RWPE1 (cell line): ENCODE measurements around the gene HLA-DPA1.

Experiments used
- CTCF ChIA-PET: fragments of 350-600 bp; sonication (Branson Sonifier 250); formaldehyde crosslinking; extraction: SDS; loops from one replicate; lab custom pipeline; 2021; lab: Yijun Ruan, JAX
- POLR2A ChIA-PET: fragments of 400-600 bp; formaldehyde crosslinking; extraction: SDS; loops from one replicate; lab custom pipeline; 2020; ENCODE audit warnings: antibody characterized with exemption; ENCODE audit not compliant: low non-redundant PET; lab: Yijun Ruan, JAX
- DNase-seq: peaks from one replicate; pipeline ENCODE4 v3.0.0; 2012; ENCODE audit warnings: low spot score
- H3K27ac ChIP-seq: fragments of 450-650 bp; 2 replicates; pipeline ENCODE4 v1.5.1; 2017
- CTCF ChIP-seq: fragments of 450-650 bp; conservative IDR thresholded peaks from 2 replicates; pipeline ENCODE4 v1.5.1; 2017; ENCODE audit warnings: low read depth, mild to moderate bottlenecking

HLA-DPA1 gene

DNA sequence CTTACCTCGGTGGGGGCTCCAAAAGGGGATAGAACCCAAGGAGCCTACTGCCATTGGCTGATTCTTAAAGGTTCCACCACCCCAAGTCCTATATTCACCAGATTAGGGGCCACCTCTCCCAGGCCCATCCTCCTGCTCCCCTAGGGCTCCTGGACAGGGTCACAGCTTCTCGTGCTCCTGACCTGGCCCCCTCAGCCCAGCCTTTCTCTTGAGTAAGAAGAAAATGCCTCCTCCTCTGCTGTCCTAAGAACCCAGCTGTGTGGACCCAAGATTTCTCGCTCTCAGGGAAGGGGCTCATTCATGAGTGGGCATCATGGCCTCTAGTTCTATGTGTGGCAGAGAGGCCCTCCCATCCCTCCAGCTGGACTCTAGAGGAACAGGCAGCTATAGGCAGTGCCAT, 18.9 kb upstream of the HLA-DPA1 start:
- ChIA-PET POLR2A (no interaction called here), CTCF (interaction anchor here (0.5 kb wide), 1 partner anchor 340 kb away, joined by 3 read pairs; no protein-coding TSS in a partner anchor)
- TF ChIP-seq CTCF, result no peak
- no peak overlapping the region for H3K27ac ChIP-seq
- DNase-seq, result no peak

DNA sequence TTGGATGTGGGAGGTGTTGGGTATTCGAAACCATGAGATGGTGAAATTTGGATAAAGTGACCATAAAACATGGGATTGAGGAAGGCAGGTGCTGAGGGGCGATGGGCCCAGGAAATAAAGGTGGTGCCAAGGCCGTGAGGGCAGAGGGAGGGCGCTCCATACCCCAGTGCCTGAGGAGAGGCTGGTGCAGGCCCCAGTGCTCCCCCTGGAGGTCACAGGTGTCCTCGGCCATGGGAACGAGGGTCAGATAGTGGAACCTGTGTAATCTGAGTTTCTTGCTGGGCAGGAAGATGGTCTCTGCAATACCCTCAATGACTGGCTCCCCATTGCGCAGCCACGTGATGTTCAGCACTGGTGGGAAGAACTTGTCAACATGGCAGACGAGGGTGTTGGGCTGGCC, 18.5 kb upstream of the HLA-DPA1 start:
- POLR2A ChIA-PET, result no interaction called here
- no peak for DNase-seq
- no peak for TF ChIP-seq CTCF
- H3K27ac ChIP-seq, result no peak overlapping the region
- CTCF ChIA-PET, result interaction anchor here (0.5 kb wide), 1 partner anchor 340 kb away, joined by 3 read pairs; no protein-coding TSS in a partner anchor

GRCh38 chr6:33088931-33089620, 15.6 kb upstream of the HLA-DPA1 start:
- no peak overlapping the region for H3K27ac ChIP-seq
- CTCF ChIA-PET, result no interaction called here
- DNase-seq, result no peak
- TF ChIP-seq CTCF, result no peak
- POLR2A ChIA-PET, result no interaction called here

GRCh38 chr6:33088258-33088930, 14.9 kb upstream of the HLA-DPA1 start:
- POLR2A ChIA-PET, result no interaction called here
- CTCF ChIA-PET, result no interaction called here
- DNase-seq, result peak; percentile 41
- TF ChIP-seq CTCF, result no peak
- H3K27ac ChIP-seq, result no peak overlapping the region

DNA sequence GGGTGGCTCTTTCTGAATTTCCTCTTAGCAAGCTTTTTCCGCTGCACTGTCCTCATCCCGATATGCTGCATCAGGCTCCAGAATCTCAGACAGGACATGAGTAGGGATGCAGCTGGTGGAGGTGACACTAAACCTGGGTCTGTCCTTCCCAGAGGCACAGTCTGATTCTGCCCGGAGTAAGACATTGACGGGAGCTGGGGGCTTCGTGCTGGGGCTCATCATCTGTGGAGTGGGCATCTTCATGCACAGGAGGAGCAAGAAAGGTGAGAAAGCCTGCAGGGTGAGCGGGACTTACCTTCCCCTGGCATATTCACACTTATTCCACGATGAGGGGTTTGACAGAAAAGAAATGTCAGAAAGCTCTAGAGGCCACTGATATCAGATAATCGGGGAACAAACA, 12.2 kb upstream of the HLA-DPA1 start:
- TF ChIP-seq CTCF, result no peak
- POLR2A ChIA-PET, result no interaction called here
- DNase-seq, result no peak
- H3K27ac ChIP-seq, result no peak overlapping the region
- CTCF ChIA-PET, result no interaction called here

GRCh38 chr6:33082702-33083101, 9.3 kb upstream of the HLA-DPA1 start:
- TF ChIP-seq CTCF, result no peak
- POLR2A ChIA-PET, result no interaction called here
- H3K27ac ChIP-seq, result no peak overlapping the region
- DNase-seq, result no peak
- CTCF ChIA-PET, result interaction anchor here (0.7 kb wide), 1 partner anchor 73 kb away, joined by 3 read pairs; no protein-coding TSS in a partner anchor
